ENCODE data around the gene ACSBG1.

The ACSBG1 gene

DNA sequence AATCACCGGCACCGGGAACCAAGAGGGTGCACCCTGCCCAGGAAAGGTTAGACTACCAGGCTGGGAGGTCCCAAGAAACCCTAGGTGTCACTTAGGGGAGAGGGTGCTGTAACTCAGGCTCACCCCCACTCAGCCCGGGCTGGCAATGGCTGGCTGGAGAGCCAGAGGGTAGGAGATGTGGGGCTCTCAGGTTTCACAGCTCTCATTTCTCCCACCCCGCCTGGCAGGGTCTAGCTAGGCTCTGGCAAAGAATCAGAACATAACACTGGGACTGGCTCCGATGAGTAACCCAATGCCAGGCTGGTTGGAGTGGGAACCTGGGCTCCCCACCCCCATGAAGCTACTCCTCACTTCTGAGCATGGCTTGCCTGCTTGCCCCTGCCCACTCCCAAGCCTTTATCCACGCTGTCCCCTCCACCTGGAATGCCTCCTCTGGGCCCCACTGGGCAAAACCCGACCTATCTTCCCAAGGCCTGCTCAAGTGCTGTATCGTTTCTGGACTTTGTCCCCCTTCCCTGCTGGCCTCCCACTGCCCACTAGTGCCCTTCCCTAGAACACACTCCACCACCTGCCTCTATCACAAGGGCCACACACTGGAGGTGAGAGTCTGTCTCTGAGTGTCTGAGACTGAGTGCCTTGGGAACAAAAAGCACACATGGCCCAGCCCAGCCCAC, 105.2 kb downstream of the ACSBG1 start:
- DNase-seq: peak in 1 of 2 experiments; percentile 37

DNA sequence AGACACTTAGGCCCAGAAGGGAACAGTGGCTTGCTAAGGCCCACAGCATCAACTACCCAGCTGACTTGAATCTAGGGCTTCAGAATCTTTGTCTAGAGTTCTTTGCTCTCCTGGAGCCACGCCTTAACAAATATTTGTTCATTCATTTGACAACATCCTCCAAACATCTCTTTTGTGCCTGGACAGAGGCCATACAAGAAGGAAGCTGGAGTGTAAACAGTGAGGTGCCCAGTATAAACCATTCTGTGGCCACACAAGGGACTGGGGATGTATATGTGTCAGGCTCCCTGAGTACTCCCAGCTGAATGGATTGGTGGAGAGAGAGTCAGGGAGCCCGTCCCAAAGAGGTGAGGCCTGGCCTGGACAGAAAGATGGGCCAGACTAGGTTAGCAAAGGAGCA, 106.5 kb downstream of the ACSBG1 start:
- no peak for DNase-seq

GRCh38 chr15:78125267-78125666, 109.1 kb downstream of the ACSBG1 start:
- no peak for DNase-seq

GRCh38 chr15:78120523-78120922, 113.8 kb downstream of the ACSBG1 start:
- DNase-seq: peak; percentile 96 to 98
